GM12878 (cell line): ENCODE measurements around the gene HEMK1. TPM values are rescaled to one million over a fixed set of nuclear protein-coding genes. Genes with fewer than 3 reads are reported as not detected.

Experiments
- ATAC-seq: fragments of 200-7000 bp; cut with Tn5 transposase; 3 replicates; pipeline ENCODE4 v1.9.1; 2020; ENCODE audit warnings: mild to moderate bottlenecking, moderate library complexity
- BruUV-seq: library from RNA; stranded (reverse); fragments of 400-500 nt; replicated peaks from 2 replicates; lab custom pipeline; 2021; lab: Mats Ljungman, UMichigan
- CTCF ChIA-PET: fragments of 300-600 bp; sonication (Branson Sonifier 250); formaldehyde crosslinking; extraction: SDS; loops from one replicate; lab custom pipeline; 2021; ENCODE audit warnings: inconsistent platforms; lab: Yijun Ruan, JAX
- POLR2A ChIA-PET: fragments of 350-600 bp; formaldehyde crosslinking; extraction: SDS; loops from one replicate; lab custom pipeline; 2021; ENCODE audit warnings: inconsistent platforms; lab: Charles Lee
- RAD21 ChIA-PET: fragments of 300-600 bp; sonication (Branson Sonifier 250); formaldehyde crosslinking; loops from one replicate; lab custom pipeline; 2023; ENCODE audit warnings: antibody characterized with exemption; ENCODE audit not compliant: unreplicated experiment; lab: Charles Lee
- SMC1A ChIA-PET: fragments of 300-600 bp; sonication (Branson Sonifier 250); formaldehyde crosslinking; loops from one replicate; lab custom pipeline; 2023; ENCODE audit not compliant: unreplicated experiment, uncharacterized antibody; lab: Charles Lee
- DNase-seq: peaks from one replicate; pipeline ENCODE4 v3.0.0-alpha.2; 2011; ENCODE audit warnings: low read depth, low spot score
- FAIRE-seq: peaks from 3 replicates; lab custom pipeline; 2011; peaks lifted over from hg19 to GRCh38; lab: Jason Lieb, UNC
- H2AFZ ChIP-seq: 2 replicates; pipeline ENCODE4 v1.6.0; 2011; ENCODE audit warnings: low read depth, low read length, control low read depth; ENCODE audit not compliant: control insufficient read depth
- H3K27ac ChIP-seq: 2 replicates; pipeline ENCODE4 v1.5.1; 2011; ENCODE audit warnings: control low read depth; ENCODE audit not compliant: control insufficient read depth, insufficient read depth
- H3K27me3 ChIP-seq, 2 experiments: replicated peaks in 1 of 2; 2 replicates each; pipeline versions ENCODE4 v1.6.0 to v1.6.1; 2011; ENCODE audit warnings: low read length in 1 of 2; ENCODE audit not compliant: control insufficient read depth in 2 of 2, insufficient read depth in 2 of 2
- H3K36me3 ChIP-seq, 2 experiments: 2 replicates each; pipeline ENCODE4 v1.5.1; 2011; ENCODE audit warnings: low read length in 1 of 2; ENCODE audit not compliant: control insufficient read depth in 2 of 2, insufficient read depth in 2 of 2
- H3K4me1 ChIP-seq: 2 replicates; pipeline ENCODE4 v1.6.1; 2011; ENCODE audit warnings: mild to moderate bottlenecking, low read length, moderate library complexity, mixed read lengths; ENCODE audit not compliant: control insufficient read depth, insufficient read depth
- H3K4me2 ChIP-seq: 2 replicates; pipeline ENCODE4 v1.6.0; 2011; ENCODE audit warnings: control low read depth; ENCODE audit not compliant: control insufficient read depth, insufficient read depth
- H3K4me3 ChIP-seq: fragments of 200-600 bp; sonication (generic); 2 replicates; pipeline ENCODE4 v1.5.1; 2016
- H3K79me2 ChIP-seq: 2 replicates; pipeline ENCODE4 v1.6.0; 2011; ENCODE audit warnings: low read length; ENCODE audit not compliant: control insufficient read depth, insufficient read depth
- H3K9ac ChIP-seq: 2 replicates; pipeline ENCODE4 v1.8.0; 2011; ENCODE audit warnings: low read length, control low read depth, mixed read lengths; ENCODE audit not compliant: control insufficient read depth, insufficient read depth
- H3K9me3 ChIP-seq: replicated peaks from 3 replicates; pipeline ENCODE4 v1.5.1; 2011; ENCODE audit warnings: mild to moderate bottlenecking, low read length; ENCODE audit not compliant: control insufficient read depth, insufficient read depth
- H4K20me1 ChIP-seq: 2 replicates; pipeline ENCODE4 v1.6.0; 2011; ENCODE audit not compliant: control insufficient read depth, insufficient read depth
- ATF7 ChIP-seq: fragments of 450-650 bp; IDR thresholded peaks from 2 replicates; pipeline ENCODE4 v1.6.1; 2016; ENCODE audit warnings: low read depth, mild to moderate bottlenecking
- EP300 ChIP-seq, 2 experiments: fragments of 150-350 bp in 1 of 2; IDR thresholded peaks; 2 replicates each; pipeline ENCODE4 v1.6.1; 2011 to 2012; ENCODE audit warnings: low read depth in 2 of 2, low read length in 2 of 2, borderline replicate concordance in 1 of 2, improper control_type of control experiment in 1 of 2, inconsistent platforms in 1 of 2; ENCODE audit not compliant: control insufficient read depth in 1 of 2
- HDAC6 ChIP-seq: fragments of 200-600 bp; sonication (generic); IDR thresholded peaks from one replicate; pipeline ENCODE4 v1.8.0; 2017; ENCODE audit warnings: antibody characterized with exemption; ENCODE audit not compliant: unreplicated experiment
- IRF4 ChIP-seq: IDR thresholded peaks from 2 replicates; pipeline ENCODE4 v1.6.1; 2011; ENCODE audit warnings: low read depth, low read length
- JUNB ChIP-seq: IDR thresholded peaks from 2 replicates; pipeline ENCODE4 v1.6.1; 2016; ENCODE audit warnings: antibody characterized with exemption, mild to moderate bottlenecking
- MEF2B ChIP-seq: fragments of 450-650 bp; IDR thresholded peaks from 2 replicates; pipeline ENCODE4 v1.6.1; 2018; ENCODE audit warnings: mild to moderate bottlenecking, moderate library complexity; ENCODE audit not compliant: partially characterized antibody, poor library complexity, severe bottlenecking
- MLLT1 ChIP-seq: fragments of 450-650 bp; IDR thresholded peaks from 2 replicates; pipeline ENCODE4 v1.6.1; 2016; ENCODE audit warnings: mild to moderate bottlenecking
- MXI1 ChIP-seq: fragments of 150-350 bp; IDR thresholded peaks from 2 replicates; pipeline ENCODE4 v1.6.1; 2011; ENCODE audit warnings: low read depth, mild to moderate bottlenecking, inconsistent platforms, low read length, improper control_type of control experiment
- MYB ChIP-seq: fragments of 150-350 bp; IDR thresholded peaks from 2 replicates; pipeline ENCODE4 v1.6.1; 2014; ENCODE audit warnings: mild to moderate bottlenecking, low read depth, low read length, borderline replicate concordance
- NRF1 ChIP-seq: conservative IDR thresholded peaks from 2 replicates; pipeline ENCODE4 v1.6.1; 2011; ENCODE audit warnings: mild to moderate bottlenecking, low read depth, low read length, improper control_type of control experiment
- PAX8 ChIP-seq: fragments of 450-650 bp; IDR thresholded peaks from 2 replicates; pipeline ENCODE4 v1.6.1; 2017; ENCODE audit warnings: mild to moderate bottlenecking, moderate library complexity
- RELA ChIP-seq: fragments of 450-650 bp; IDR thresholded peaks from 2 replicates; pipeline ENCODE4 v1.8.0; 2014; ENCODE audit warnings: borderline replicate concordance; ENCODE audit not compliant: partially characterized antibody
- SIX5 ChIP-seq: IDR thresholded peaks from 2 replicates; pipeline ENCODE4 v1.6.1; 2011; ENCODE audit warnings: mild to moderate bottlenecking, low read depth, low read length, moderate library complexity; ENCODE audit not compliant: severe bottlenecking
- SMC3 ChIP-seq: IDR thresholded peaks from 2 replicates; pipeline ENCODE4 v1.6.1; 2011; ENCODE audit warnings: low read length, improper control_type of control experiment, borderline replicate concordance
- TCF12 ChIP-seq: IDR thresholded peaks from 2 replicates; pipeline ENCODE4 v1.6.1; 2011; ENCODE audit warnings: low read depth, mild to moderate bottlenecking, low read length
- TCF7 ChIP-seq: IDR thresholded peaks from 2 replicates; pipeline ENCODE4 v1.6.1; 2014; ENCODE audit warnings: antibody characterized with exemption, borderline replicate concordance
- USF1 ChIP-seq: IDR thresholded peaks from 2 replicates; pipeline ENCODE4 v1.6.1; 2011; ENCODE audit warnings: borderline replicate concordance, low read depth, mild to moderate bottlenecking, moderate library complexity, mixed read lengths, low read length; ENCODE audit not compliant: insufficient read depth; ENCODE audit errors: extremely low read length
- ZNF592 ChIP-seq: fragments of 450-650 bp; IDR thresholded peaks from 2 replicates; pipeline ENCODE4 v1.6.1; 2017; ENCODE audit warnings: mild to moderate bottlenecking, moderate library complexity
- WGBS: methylation state at CpG from one replicate; pipeline ENCODE4 v1.1.6; 2016; ENCODE audit warnings: low lambda C conversion rate; ENCODE audit not compliant: insufficient replicate concordance, insufficient coverage; ENCODE audit errors: missing lambda C conversion rate; 5-methylcytosine and 5-hydroxymethylcytosine counted together
- in situ Hi-C: fragments of 300-500 bp; cut with MboI; formaldehyde crosslinking; loops from 9 replicates; pipeline ENCODE4 v1.14.3; 2018; ENCODE audit warnings: mixed read lengths
- intact Hi-C: fragments of 100-400 bp; cut with micrococcal nuclease; formaldehyde crosslinking; loops from one replicate; pipeline ENCODE4 v1.14.2; 2022; ENCODE audit not compliant: unreplicated experiment
- polyA plus RNA-seq, 11 experiments: library from polyadenylated mRNA; depleted of rRNA in 4 of 11; unstranded in 6 of 11; stranded (reverse) in 5 of 11; fragments of >200 nt; fragmentation: Nextera tagmentation in 4 of 11; fragmentation: Illumina TruSeq in 1 of 11; extraction: Ambion mirVana in 4 of 11; extraction: Trizol in 1 of 11; gene quantifications; 1 replicate in 1 of 11; 2 replicates in 10 of 11; pipeline versions ENCODE4 v1.2.1 to v1.2.3, GENCODE V29; 2011 to 2016; ENCODE audit warnings: inconsistent platforms in 2 of 11, missing spikeins in 2 of 11, low read depth in 1 of 11
- total RNA-seq, 4 experiments: library from RNA; depleted of rRNA in 3 of 4; stranded (reverse); fragments of >200 nt in 3 of 4; fragmentation: Illumina TruSeq in 1 of 4; extraction: Trizol in 1 of 4; gene quantifications; 2 replicates each; pipeline versions ENCODE4 v1.2.1 to v1.2.3, GENCODE V29; 2013 to 2021

The HEMK1 gene
- total and polyA plus RNA-seq, 10 of the 15 experiments (the other 5 are each of a cell fraction or from before 2014, with no cell fraction given), result 2.8 to 19.0 (median 12.0) TPM

- Histone ChIP-seq H3K36me3 (no peaks in the 10 kb centered on the region), H3K27me3 (no peaks in the 10 kb centered on the region; a peak in 1 of 4 replicates), H3K79me2 (no peaks in the 10 kb centered on the region), H3K27ac (no peak overlapping the region), H3K4me3 (no peak overlapping the region), H3K9ac (no peak overlapping the region), H4K20me1 (no peaks in the 10 kb centered on the region), H2AFZ (no peak overlapping the region), H3K9me3 (no peaks in the 10 kb centered on the region), H3K4me1 (no peaks in the 10 kb centered on the region), H3K4me2 (no peak overlapping the region)
- in situ Hi-C loops (no loop called here), intact Hi-C loops (no loop called here)
- CTCF ChIA-PET, result interaction anchor here (0.6 to 1.2 kb wide), 3 partner anchors 20 to 90 kb away, joined by 3 to 10 read pairs (median 4); no protein-coding TSS in a partner anchor
- RAD21 ChIA-PET, result no interaction called here
- TF ChIP-seq ZNF592 (no peak), MLLT1 (no peak), JUNB (no peak), SMC3 (no peak), RELA (no peak), MEF2B (no peak), HDAC6 (no peak), USF1 (no peak), PAX8 (no peak), EP300 (IDR thresholded peaks at IDR 0.05; ENCODE audit: borderline replicate concordance in 1 of 2, control insufficient read depth in 1 of 2, low read depth in 2 of 2, low read length in 2 of 2) (no peak), TCF7 (no peak), ATF7 (no peak), MXI1 (no peak), SIX5 (no peak), MYB (no peak), IRF4 (no peak), TCF12 (no peak), NRF1 (no peak)
- POLR2A ChIA-PET, result no interaction called here
- BruUV-seq, result no TSS peak
- SMC1A ChIA-PET, result interaction anchor here (0.7 to 1.6 kb wide), 2 partner anchors 90 to 133 kb away, joined by 3 to 4 read pairs; no protein-coding TSS in a partner anchor
- FAIRE-seq (no peak), ATAC-seq (no peak), DNase-seq (no peak)
- 17% methylated on average over 9 of the region's 9 CpGs for WGBS
These were observed 46.0 kb upstream of the HEMK1 start for GRCh38 chr3:50523279-50523811.
